Measurements from ENCODE around the gene ZNF74.
A peak's percentile ranks its signal among the peaks of the same experiment; 100 is the strongest.
"Not testable (repeated sequence)": the region's sequence is repeated elsewhere in the genome, so short reads cannot be mapped to it uniquely, and the experiment has no call there.

ZNF74 gene

GRCh38 chr22:20446383-20446970 lies 52.5 kb downstream of the ZNF74 start:
- DNase-seq (ENCODE audit: low read depth in 3 of 3) = no peak

DNA sequence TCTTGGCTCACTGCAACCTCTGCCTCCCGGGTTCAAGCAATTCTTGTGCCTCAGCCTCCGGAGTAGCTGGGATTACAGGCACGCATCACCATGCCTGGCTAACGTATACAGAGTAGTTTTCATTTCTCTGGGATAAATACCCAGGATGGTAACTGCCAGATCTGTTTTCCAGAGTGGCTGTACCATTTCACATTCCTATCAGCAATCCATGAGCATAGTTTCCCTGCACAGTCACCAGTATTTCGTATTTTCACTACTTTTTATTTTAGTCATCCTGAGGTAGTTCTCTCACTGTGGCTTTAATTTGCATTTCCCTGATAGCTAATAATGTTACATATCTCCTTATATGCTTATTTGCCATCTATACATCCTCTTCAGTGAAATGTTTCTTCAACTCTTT lies 54.7 kb downstream of the ZNF74 start:
- DNase-seq (ENCODE audit: low read depth in 3 of 3) = no peak

- DNase-seq (ENCODE audit: low read depth in 3 of 3) = no peak
Observed at GRCh38 chr22:20449819-20450550, 56.0 kb downstream of the ZNF74 start.

- DNase-seq (ENCODE audit: low read depth in 3 of 3) = no peak
Observed at GRCh38 chr22:20450551-20450906, 56.6 kb downstream of the ZNF74 start.

DNA sequence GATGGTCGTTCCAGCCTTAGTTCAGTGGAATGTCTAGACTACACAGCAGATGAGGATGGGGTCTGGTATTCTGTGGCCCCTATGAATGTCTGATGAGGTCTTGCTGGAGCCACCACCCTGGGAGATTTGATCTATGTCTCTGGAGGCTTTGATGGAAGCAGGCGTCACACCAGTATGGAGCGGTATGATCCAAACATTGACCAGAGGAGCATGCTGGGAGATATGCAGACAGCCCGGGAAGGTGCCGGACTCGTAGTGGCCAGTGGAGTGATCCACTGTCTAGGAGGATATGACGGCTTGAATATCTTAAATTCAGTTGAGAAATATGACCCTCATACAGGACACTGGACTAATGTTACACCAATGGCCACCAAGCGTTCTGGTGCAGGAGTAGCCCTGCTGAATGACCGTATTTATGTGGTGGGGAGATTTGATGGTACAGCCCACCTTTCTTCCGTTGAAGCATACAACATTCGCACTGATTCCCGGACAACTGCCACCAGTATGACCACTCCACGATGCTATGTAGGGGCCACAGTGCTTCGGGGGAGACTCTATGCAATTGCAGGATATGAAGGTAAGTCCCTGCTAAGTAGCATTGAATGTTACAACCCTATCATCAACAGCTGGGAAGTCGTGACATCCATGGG lies 57.3 kb downstream of the ZNF74 start:
- not testable (repeated sequence) for DNase-seq (ENCODE audit: low read depth in 3 of 3)

DNA sequence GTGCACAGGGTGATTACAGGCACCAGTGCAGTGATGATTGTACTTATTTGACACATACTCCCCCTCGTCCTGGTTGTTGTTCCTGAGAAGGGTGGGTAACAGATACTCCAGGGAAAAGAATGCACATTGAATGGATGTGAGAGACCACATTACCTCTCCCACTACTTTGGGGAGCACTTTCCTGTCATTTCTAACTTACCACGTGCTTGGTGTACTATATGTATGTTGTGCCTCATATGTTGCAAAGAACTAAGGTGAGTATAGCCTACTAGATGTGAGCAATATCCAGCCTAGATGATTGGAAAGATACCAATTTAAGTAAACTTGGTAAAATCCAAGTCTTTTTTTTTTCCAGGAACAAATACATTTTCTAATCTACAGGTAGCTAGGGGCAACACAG lies 58.0 kb downstream of the ZNF74 start:
- DNase-seq (ENCODE audit: low read depth in 3 of 3) = no peak

DNA sequence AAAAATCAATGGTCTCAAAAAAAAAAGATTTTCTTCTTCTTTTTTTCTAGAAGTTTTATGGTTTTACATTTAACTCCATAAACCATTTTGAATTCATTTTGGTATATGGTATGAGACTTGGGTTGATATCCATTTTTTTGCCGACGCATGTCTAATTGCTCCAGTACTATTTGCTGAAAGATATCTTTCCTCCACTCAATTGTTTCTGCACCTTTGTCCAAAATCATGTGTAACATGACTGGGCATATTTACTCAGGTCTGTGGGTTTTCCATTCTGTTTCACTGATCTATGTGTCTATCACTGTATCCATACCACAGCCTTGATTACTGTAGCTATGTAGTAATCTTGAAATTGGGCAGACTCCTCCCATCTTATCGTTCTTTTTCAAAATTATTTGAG lies 59.3 kb downstream of the ZNF74 start:
- no peak for DNase-seq (ENCODE audit: low read depth in 3 of 3)

DNA sequence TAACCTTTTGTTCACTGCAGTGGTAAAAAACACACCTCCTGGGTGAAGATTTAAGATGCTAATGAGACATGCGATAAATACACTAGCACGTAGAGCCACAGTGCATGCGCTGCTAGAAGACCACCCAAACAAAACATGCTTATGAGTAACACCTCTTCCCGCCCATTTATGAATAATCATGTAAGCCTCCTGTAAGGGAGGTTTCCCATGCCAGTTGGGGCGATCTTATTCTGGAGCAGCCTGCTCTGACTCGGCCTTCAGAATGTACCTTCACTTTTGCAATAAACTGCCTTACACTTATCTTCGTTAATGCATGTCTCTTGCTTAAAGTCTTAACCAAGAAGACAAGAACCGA lies 61.7 kb downstream of the ZNF74 start:
- no peak for DNase-seq (ENCODE audit: low read depth in 3 of 3)

DNA sequence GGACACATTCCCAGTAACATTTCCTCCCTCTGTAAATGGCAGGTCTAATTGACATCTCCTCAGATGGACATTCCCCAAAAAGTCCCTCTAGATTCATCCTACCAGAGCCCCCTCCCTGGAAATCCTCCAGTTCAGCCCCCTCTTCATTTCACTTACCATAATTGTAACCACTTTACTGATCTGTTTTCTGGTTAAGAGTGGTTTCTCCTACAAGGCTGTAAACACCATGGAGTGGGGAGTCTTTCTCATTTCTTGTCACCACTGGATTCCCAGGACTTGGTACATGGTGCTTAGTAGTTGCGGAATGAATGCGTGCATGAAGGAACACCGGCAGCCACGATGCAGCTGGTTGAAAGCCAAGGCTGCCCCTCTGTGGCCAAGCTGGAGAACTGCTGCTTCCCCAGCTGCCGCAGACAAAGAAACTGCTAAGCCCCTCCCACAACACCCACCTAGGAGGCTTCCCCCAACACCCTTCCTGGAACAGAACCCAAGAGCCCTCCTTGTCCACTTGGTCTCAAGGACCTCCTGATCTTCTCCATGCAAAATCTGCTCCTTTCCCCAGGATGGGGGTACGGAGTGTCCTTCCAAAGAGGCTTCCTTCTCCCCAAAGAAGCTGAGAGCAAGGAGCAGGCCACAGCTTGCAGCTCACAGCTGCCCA lies 62.2 kb downstream of the ZNF74 start:
- DNase-seq (ENCODE audit: low read depth in 3 of 3) = peak; percentile 38 to 65 (median 62)

DNA sequence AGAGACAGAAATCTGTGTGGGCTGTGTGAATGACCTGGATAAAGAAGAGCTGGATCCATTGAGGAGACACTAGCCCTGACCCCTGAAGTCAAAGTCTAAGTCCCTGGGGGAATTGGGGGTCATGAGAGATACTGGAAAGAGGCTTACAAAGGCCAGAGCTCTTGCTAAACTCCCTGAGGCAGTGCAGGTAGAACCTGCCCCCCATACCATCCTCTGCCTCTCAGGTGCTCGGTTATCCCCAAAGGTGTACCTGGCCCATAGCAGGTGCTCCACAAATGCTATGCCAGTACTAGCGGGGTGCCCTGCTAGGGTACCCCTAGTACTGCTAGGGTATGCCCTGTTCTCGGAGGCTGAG lies 62.7 kb downstream of the ZNF74 start:
- DNase-seq (ENCODE audit: low read depth in 3 of 3) = no peak

GRCh38 chr22:20457506-20458240 lies 63.7 kb downstream of the ZNF74 start:
- no peak for DNase-seq (ENCODE audit: low read depth in 3 of 3)

Measured in stimulated activated CD4-positive, alpha-beta T cell treated with anti-CD3 and anti-CD28 coated beads, TNF-alpha, amount 100 ng/mL, for 4 hours (primary cell).